Measurements from ENCODE around the gene ATP2B3.

Gene ATP2B3

GRCh38 chrX:153517423-153517822 lies at the start of gene ATP2B3:
TSS of gene ATP2B3 (plus strand) at chrX:153517642. CDS start at chrX:153536248, 18,606 bp downstream.
- Histone ChIP-seq H3K9me3 (ENCODE audit: control insufficient read depth, low read length) (no peaks in the 10 kb centered on the region), H3K4me3 (ENCODE audit: low read depth, low read length) (no peak within 1 kb of the TSS), H3K4me1 (no peaks in the 10 kb centered on the region), H3K27me3 (ENCODE audit: control insufficient read depth, insufficient read depth, low read length) (no peaks in the 10 kb centered on the region), H3K27ac (no peak within 1 kb of the TSS), H3K79me2 (no peaks in the 10 kb centered on the region), H3K4me2 (ENCODE audit: low read length) (no peak within 1 kb of the TSS), H3K36me3 (ENCODE audit: control insufficient read depth, insufficient read depth, low read length) (no peaks in the 10 kb centered on the region), H3K9ac (no peak within 1 kb of the TSS), H2AFZ (no peak within 1 kb of the TSS)
- no peak for TF ChIP-seq CTCF (IDR thresholded peaks at IDR 0.05)

GRCh38 chrX:153468008-153468580 lies 49.3 kb upstream of the ATP2B3 start:
- Histone ChIP-seq H3K79me2 (no peaks in the 10 kb centered on the region), H3K9me3 (ENCODE audit: control insufficient read depth, low read length) (no peaks in the 10 kb centered on the region), H3K4me1 (no peaks in the 10 kb centered on the region), H3K4me3 (ENCODE audit: low read depth, low read length) (no peak overlapping the region), H3K4me2 (ENCODE audit: low read length) (no peak overlapping the region), H3K9ac (no peak overlapping the region), H3K36me3 (ENCODE audit: control insufficient read depth, insufficient read depth, low read length) (no peaks in the 10 kb centered on the region), H2AFZ (no peak overlapping the region), H3K27me3 (ENCODE audit: control insufficient read depth, insufficient read depth, low read length) (no peaks in the 10 kb centered on the region), H3K27ac (no peak overlapping the region)
- TF ChIP-seq CTCF (IDR thresholded peaks at IDR 0.05), result no peak

- TF ChIP-seq CTCF (IDR thresholded peaks at IDR 0.05), result no peak
- Histone ChIP-seq H3K4me2 (ENCODE audit: low read length) (peak overlapping the region; percentile 82), H3K27me3 (ENCODE audit: control insufficient read depth, insufficient read depth, low read length) (no peaks in the 10 kb centered on the region), H3K4me1 (no peaks in the 10 kb centered on the region), H2AFZ (peak overlapping the region; percentile 86), H3K4me3 (ENCODE audit: low read depth, low read length) (peak overlapping the region; percentile 65), H3K27ac (peak overlapping the region; percentile 57), H3K36me3 (ENCODE audit: control insufficient read depth, insufficient read depth, low read length) (no peaks in the 10 kb centered on the region), H3K9me3 (ENCODE audit: control insufficient read depth, low read length) (no peaks in the 10 kb centered on the region), H3K9ac (no peak overlapping the region), H3K79me2 (no peaks in the 10 kb centered on the region)
Observed at GRCh38 chrX:153469811-153470410, 47.5 kb upstream of the ATP2B3 start.

- peak within 1 kb of the TSS; percentile 57 for H3K27ac ChIP-seq
- H3K27me3 ChIP-seq (ENCODE audit: control insufficient read depth, insufficient read depth, low read length), result no peaks in the 10 kb centered on the region
- no peaks in the 10 kb centered on the region for H3K79me2 ChIP-seq
- peak within 1 kb of the TSS; percentile 86 for H2AFZ ChIP-seq
- peak within 1 kb of the TSS; percentile 65 for H3K4me3 ChIP-seq (ENCODE audit: low read depth, low read length)
- no peaks in the 10 kb centered on the region for H3K9me3 ChIP-seq (ENCODE audit: control insufficient read depth, low read length)
- TF ChIP-seq CTCF (IDR thresholded peaks at IDR 0.05), result peak; percentile 45
- no peak within 1 kb of the TSS for H3K9ac ChIP-seq
- H3K4me1 ChIP-seq, result no peaks in the 10 kb centered on the region
- H3K36me3 ChIP-seq (ENCODE audit: control insufficient read depth, insufficient read depth, low read length), result no peaks in the 10 kb centered on the region
- H3K4me2 ChIP-seq (ENCODE audit: low read length), result peak within 1 kb of the TSS; percentile 82
Observed at GRCh38 chrX:153470411-153471363, 46.8 kb upstream of the ATP2B3 start, which contains the start of gene HAUS7. TSS of gene HAUS7 (minus strand) at chrX:153470576. CDS start at chrX:153470557, 19 bp downstream.

Measured in parathyroid adenoma (tissue), 2 donors.